IgD-negative memory B cell (primary cell): ENCODE data around the gene TEX2. TPM values are rescaled to one million over a fixed set of nuclear protein-coding genes. Genes with fewer than 3 reads are reported as not detected.

Experiments used
- H3K27ac Mint-ChIP-seq, 3 donors: one replicate each; pipeline ENCODE4 v1.8.0; 2020 to 2022; ENCODE audit warnings: mild to moderate bottlenecking in 3 of 3, mixed read lengths in 3 of 3, moderate library complexity in 1 of 3
- H3K27me3 Mint-ChIP-seq: one replicate; pipeline ENCODE4 v1.8.0; 2021; ENCODE audit warnings: mixed read lengths
- H3K36me3 Mint-ChIP-seq: one replicate; pipeline ENCODE4 v1.8.0; 2020; ENCODE audit warnings: mild to moderate bottlenecking, mixed read lengths
- H3K4me1 Mint-ChIP-seq, 3 donors: one replicate each; pipeline ENCODE4 v1.8.0; 2020 to 2022; ENCODE audit warnings: mixed read lengths in 3 of 3, mild to moderate bottlenecking in 1 of 3
- H3K4me3 Mint-ChIP-seq, 4 donors: one replicate each; pipeline ENCODE4 v1.8.0; 2020 to 2022; ENCODE audit warnings: mild to moderate bottlenecking in 4 of 4, mixed read lengths in 4 of 4, moderate library complexity in 3 of 4
- H3K9me3 Mint-ChIP-seq, 3 donors: one replicate each; pipeline ENCODE4 v1.8.0; 2020 to 2021; ENCODE audit warnings: mixed read lengths in 3 of 3, mild to moderate bottlenecking in 1 of 3
- polyA plus RNA-seq: library from polyadenylated mRNA; unstranded; fragments of 300-500 nt; fragmentation: Illumina TruSeq; gene quantifications from one replicate; pipeline ENCODE4 v1.2.3, GENCODE V29; 2021

TEX2 gene
- polyA plus RNA-seq, 1 donor from 2014 or later: 2.8 TPM

DNA sequence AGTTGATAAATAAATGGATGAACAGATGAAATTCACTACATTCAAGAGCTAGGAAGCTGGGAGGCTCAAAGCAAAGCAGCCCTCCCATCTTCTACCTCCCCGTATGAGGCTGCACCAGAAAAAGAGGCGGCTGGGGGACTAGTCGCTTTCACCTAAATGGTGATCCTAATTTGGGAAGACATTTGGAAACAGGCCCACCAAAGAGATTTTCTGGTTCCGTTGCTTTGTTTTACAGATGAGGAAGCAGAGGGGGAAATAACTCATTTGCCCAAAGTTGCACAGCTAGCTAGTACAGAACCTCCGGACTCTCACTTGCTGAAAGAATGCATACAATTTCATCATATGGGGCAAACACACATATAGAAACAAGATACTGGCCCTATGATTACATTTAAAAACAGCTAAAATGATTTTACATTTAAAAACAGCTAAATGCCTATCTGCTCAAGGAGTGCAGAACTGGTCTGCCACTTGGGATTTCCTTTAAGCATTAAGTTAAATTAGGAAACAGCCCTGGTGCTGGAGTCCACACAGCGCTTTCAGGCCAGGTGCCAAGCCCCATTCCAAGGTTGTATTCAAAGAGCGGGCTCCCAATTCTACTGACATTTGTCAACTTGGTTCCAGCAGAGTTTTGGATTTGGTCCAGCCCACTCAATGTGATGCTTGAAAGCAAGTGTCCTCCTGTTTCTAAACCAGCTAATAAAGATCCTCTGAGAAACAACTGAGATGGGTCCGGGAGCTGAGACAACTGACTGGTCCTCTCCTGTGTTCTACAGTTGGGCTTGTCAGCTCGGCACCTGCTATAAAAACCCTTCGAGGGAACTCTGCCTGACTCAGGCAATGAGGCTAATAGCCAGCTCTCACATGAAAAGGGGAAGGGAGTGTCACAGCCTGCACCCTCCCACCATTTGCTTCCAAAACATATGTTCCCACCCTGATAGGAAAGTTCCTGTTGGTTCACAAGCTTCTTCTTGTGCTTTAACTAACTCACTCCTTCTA lies 144.8 kb downstream of the TEX2 start:
- no peak overlapping the region for H3K27ac Mint-ChIP-seq
- no peak overlapping the region for H3K4me3 Mint-ChIP-seq
- peaks cover 10 to 16% (median 16%) of the 10 kb centered on the region in 3 donors for H3K4me1 Mint-ChIP-seq
- H3K9me3 Mint-ChIP-seq: no peaks in the 10 kb centered on the region
- peaks cover 4% of the 10 kb centered on the region for H3K36me3 Mint-ChIP-seq
- H3K27me3 Mint-ChIP-seq: no peaks in the 10 kb centered on the region

DNA sequence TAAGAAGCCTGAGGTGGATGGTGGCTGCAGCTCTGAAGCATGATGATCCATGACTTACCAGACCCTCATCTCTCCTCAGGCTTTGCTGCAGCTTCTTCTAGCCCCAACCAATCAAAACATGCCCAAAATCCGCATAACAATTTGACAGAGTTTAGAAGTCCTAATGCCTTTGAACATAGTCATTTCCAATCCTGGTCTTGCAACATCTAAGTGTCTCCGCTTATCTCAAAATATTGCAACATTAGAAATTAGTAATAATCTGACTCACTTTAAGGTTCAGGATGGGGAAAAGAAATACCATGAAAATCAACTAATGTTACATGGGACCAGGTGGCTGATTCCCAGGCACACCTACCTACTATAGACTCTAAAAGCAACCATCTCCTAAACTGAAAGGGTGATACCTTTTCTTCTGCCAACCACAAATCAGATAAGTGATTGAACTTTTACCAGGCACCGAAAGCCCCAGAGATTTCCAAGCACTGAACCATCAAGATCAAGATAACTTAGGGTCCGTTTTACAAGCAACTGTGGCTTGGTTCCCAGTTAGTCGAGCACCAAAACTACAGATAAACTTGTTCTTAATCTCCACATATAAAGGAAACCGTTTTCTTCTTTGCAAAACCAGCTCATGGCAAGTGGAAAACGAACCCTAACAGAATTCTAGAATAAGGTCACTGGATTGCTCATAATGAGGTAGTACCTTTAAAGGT lies 147.1 kb downstream of the TEX2 start:
- peaks cover 10% of the 10 kb centered on the region for H3K36me3 Mint-ChIP-seq
- no peaks in the 10 kb centered on the region for H3K27me3 Mint-ChIP-seq
- H3K4me3 Mint-ChIP-seq: peak overlapping the region in 1 of 4 donors; percentile 71
- no peak overlapping the region for H3K27ac Mint-ChIP-seq
- H3K4me1 Mint-ChIP-seq: peaks cover 6 to 13% (median 12%) of the 10 kb centered on the region in 3 donors
- no peaks in the 10 kb centered on the region for H3K9me3 Mint-ChIP-seq

GRCh38 chr17:64115043-64115698 lies 147.9 kb downstream of the TEX2 start:
- H3K9me3 Mint-ChIP-seq: no peaks in the 10 kb centered on the region
- H3K4me3 Mint-ChIP-seq: no peak overlapping the region
- H3K36me3 Mint-ChIP-seq: peaks cover 8% of the 10 kb centered on the region
- H3K27ac Mint-ChIP-seq: no peak overlapping the region
- H3K27me3 Mint-ChIP-seq: no peaks in the 10 kb centered on the region
- H3K4me1 Mint-ChIP-seq: peaks cover 0 to 7% (median 5%) of the 10 kb centered on the region in 3 donors

- Mint-ChIP-seq H3K36me3 (peaks cover 8% of the 10 kb centered on the region), H3K27me3 (no peaks in the 10 kb centered on the region), H3K27ac (no peak overlapping the region), H3K4me1 (peaks cover 0 to 8% (median 5%) of the 10 kb centered on the region in 3 donors), H3K4me3 (no peak overlapping the region), H3K9me3 (no peaks in the 10 kb centered on the region)
Observed at GRCh38 chr17:64113006-64113405, 150.1 kb downstream of the TEX2 start.

DNA sequence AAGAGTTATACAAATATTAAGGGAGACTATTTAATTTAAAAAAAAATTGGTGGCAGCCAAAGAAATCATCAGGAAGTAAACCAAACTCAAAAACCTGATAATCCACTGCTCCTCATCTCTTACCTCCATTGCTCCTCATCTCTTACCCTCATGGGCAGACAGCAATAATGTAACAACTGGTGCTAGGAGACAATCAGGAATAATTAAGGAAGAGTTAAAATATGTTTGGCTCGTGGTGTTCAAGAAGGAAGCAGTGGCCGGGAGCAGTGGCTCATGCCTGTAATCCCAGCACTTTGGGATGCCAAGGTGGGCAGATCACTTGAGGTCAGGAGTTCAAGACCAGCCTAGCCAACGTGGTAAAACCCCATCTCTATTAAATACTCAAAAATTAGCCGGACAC lies 151.2 kb downstream of the TEX2 start:
- H3K36me3 Mint-ChIP-seq: peaks cover 8% of the 10 kb centered on the region
- no peaks in the 10 kb centered on the region for H3K9me3 Mint-ChIP-seq

DNA sequence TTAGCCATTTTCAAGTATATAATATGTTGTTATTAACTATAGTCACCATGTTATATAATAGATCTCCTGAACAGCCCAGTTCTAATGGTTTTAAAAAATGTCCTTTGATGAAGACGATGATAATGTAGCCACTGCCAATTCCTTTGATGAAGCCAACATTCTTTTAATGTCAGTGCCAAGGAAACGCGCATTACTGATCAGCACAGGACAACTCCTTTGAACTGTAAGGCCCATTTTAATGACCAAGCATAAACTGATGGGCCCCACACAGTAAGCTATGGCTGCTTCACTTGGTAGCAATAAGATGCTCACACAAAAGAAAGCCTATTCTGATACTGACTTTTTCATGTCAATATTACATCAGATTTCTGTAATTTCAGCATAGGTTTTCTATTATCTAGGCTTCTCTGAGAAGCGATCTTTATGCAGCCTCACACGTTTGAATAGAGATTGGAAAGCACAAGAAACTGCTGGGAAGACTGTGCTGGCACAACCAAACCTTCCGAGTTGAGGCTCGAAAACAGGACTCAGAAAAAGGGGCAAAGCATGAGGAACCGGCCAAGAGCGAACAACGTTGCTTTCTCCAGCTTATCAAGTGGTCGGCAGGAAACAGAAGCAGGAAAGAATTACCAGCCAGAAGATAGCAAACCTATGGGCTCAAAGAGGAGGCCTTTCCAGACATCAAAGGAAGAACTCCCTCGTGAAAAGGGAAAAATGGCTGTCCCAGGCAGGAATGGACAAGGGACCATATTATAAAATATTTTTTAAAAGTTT lies 152.5 kb downstream of the TEX2 start:
- peaks cover 2 to 8% (median 4%) of the 10 kb centered on the region in 3 donors for H3K4me1 Mint-ChIP-seq
- no peaks in the 10 kb centered on the region for H3K9me3 Mint-ChIP-seq
- peaks cover 5% of the 10 kb centered on the region for H3K36me3 Mint-ChIP-seq
- no peak overlapping the region for H3K4me3 Mint-ChIP-seq
- peak overlapping the region in 1 of 3 donors; percentile 18 for H3K27ac Mint-ChIP-seq
- no peaks in the 10 kb centered on the region for H3K27me3 Mint-ChIP-seq

More for the DNA sequence above, 151.2 kb downstream of the TEX2 start:
- Mint-ChIP-seq H3K27me3 (no peaks in the 10 kb centered on the region), H3K27ac (no peak overlapping the region), H3K4me3 (peak overlapping the region in 1 of 4 donors; percentile 28), H3K4me1 (peaks cover 4 to 8% (median 5%) of the 10 kb centered on the region in 3 donors)

- no peak overlapping the region for H3K27ac Mint-ChIP-seq
- H3K36me3 Mint-ChIP-seq: peaks cover 5% of the 10 kb centered on the region
- no peaks in the 10 kb centered on the region for H3K27me3 Mint-ChIP-seq
- H3K4me1 Mint-ChIP-seq: peaks cover 2 to 8% (median 4%) of the 10 kb centered on the region in 3 donors
- no peak overlapping the region for H3K4me3 Mint-ChIP-seq
- H3K9me3 Mint-ChIP-seq: no peaks in the 10 kb centered on the region
Observed at GRCh38 chr17:64109400-64109799, 153.7 kb downstream of the TEX2 start.

- Mint-ChIP-seq H3K27me3 (no peaks in the 10 kb centered on the region), H3K36me3 (peaks cover 4% of the 10 kb centered on the region), H3K9me3 (no peaks in the 10 kb centered on the region), H3K4me3 (peak overlapping the region in 1 of 4 donors; percentile 37), H3K27ac (no peak overlapping the region), H3K4me1 (peaks cover 2 to 8% (median 4%) of the 10 kb centered on the region in 3 donors)
Observed at GRCh38 chr17:64107500-64108236, 155.4 kb downstream of the TEX2 start.

- Mint-ChIP-seq H3K36me3 (peaks cover 2% of the 10 kb centered on the region), H3K9me3 (no peaks in the 10 kb centered on the region), H3K27me3 (no peaks in the 10 kb centered on the region), H3K4me1 (peaks cover 2 to 10% (median 8%) of the 10 kb centered on the region in 3 donors), H3K4me3 (no peak overlapping the region), H3K27ac (peak overlapping the region in 1 of 3 donors; percentile 56)
Observed at GRCh38 chr17:64106918-64107317, 156.1 kb downstream of the TEX2 start.

GRCh38 chr17:64103391-64104364 lies 159.4 kb downstream of the TEX2 start:
- Mint-ChIP-seq H3K27me3 (no peaks in the 10 kb centered on the region), H3K36me3 (peaks cover 2% of the 10 kb centered on the region), H3K4me3 (peak overlapping the region in 1 of 4 donors; percentile 17), H3K27ac (peak overlapping the region in 1 of 3 donors; percentile 46), H3K4me1 (peaks cover 0 to 8% (median 6%) of the 10 kb centered on the region in 3 donors), H3K9me3 (no peaks in the 10 kb centered on the region)

GRCh38 chr17:64102627-64103390 lies 160.3 kb downstream of the TEX2 start:
- Mint-ChIP-seq H3K4me3 (no peak overlapping the region), H3K27ac (peak overlapping the region in 1 of 3 donors; percentile 47)

DNA sequence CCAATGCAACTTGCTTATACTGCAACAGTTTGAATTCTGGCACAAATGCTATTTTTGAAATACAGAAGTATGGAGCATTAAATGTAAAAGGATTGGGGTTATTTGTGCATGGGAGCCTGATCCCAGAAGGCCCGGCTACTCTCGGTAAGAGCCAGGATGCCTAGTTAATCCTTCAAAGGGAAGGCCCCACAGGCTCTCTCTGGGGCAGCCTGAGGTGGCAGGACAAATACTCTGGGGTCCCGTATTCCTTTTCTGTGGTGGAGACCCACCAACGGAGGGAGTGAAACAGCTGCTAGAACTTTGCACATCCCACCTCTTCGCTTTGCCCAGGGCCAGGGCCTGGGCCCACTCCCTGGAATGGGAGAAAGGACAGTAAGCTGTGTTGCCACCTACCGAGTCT lies 163.5 kb downstream of the TEX2 start:
- Mint-ChIP-seq H3K4me1 (peaks cover 2 to 9% (median 5%) of the 10 kb centered on the region in 3 donors), H3K4me3 (no peak overlapping the region), H3K27ac (peak overlapping the region in 1 of 3 donors; percentile 59), H3K36me3 (peaks cover 2% of the 10 kb centered on the region), H3K27me3 (no peaks in the 10 kb centered on the region), H3K9me3 (no peaks in the 10 kb centered on the region)

More at GRCh38 chr17:64102627-64103390, 160.3 kb downstream of the TEX2 start:
- Mint-ChIP-seq H3K4me1 (peaks cover 0 to 8% (median 6%) of the 10 kb centered on the region in 3 donors), H3K27me3 (no peaks in the 10 kb centered on the region), H3K36me3 (peaks cover 2% of the 10 kb centered on the region), H3K9me3 (no peaks in the 10 kb centered on the region)
